Measurements from ENCODE around the gene NFIB. TPM values are rescaled to one million over a fixed set of nuclear protein-coding genes. Genes with fewer than 3 reads are reported as not detected.

The NFIB gene
- total and polyA plus RNA-seq, 2 donors (not counting 3 experiments of a cell fraction or from before 2014, with no cell fraction given) = 26.4 to 174 TPM

DNA sequence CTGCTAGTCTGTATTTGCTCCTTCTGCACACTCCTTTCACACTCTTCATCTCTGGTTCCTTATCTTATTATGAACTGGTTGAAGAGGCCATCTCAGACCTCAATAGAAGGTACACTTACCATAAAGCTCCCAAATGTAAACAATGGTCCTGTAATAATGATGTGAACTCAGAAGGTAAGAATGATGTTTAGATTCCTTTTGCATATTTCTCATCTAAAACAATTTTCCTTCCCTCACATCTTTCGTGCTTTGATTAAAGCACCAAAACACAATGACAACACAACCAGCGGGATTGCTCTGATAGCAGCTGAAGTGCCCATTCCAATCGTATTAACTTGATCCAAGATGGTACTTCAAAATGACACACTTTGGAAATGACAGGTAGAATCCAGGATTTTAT is 34.3 kb downstream of the NFIB start:
- TF ChIP-seq, protein P1, sequence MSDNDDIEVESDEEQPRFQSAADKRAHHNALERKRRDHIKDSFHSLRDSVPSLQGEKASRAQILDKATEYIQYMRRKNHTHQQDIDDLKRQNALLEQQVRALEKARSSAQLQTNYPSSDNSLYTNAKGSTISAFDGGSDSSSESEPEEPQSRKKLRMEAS (IDR thresholded peaks at IDR 0.05; ENCODE audit: insufficient read depth, insufficient read length) = no peak
- no peak for TF ChIP-seq EZH2 (IDR thresholded peaks at IDR 0.05; ENCODE audit: borderline replicate concordance, low read depth, low read length, severe bottlenecking)
- TF ChIP-seq FOS (IDR thresholded peaks at IDR 0.05; ENCODE audit: borderline replicate concordance, insufficient read depth, low read length) = no peak
- ChIA-PET CTCF (no interaction called here), POLR2A (no interaction called here)
- H3K4me3 ChIP-seq (replicated peaks in 1 of 3; ENCODE audit: insufficient read depth in 1 of 3, low read depth in 1 of 3, low read length in 3 of 3) = no peak overlapping the region
- no peak overlapping the region for H2AFZ ChIP-seq (ENCODE audit: low read depth, low read length)
- FAIRE-seq = no peak
- BruUV-seq (replicated peaks) = no TSS peak
- no peak for DNase-seq (ENCODE audit: low read depth, low spot score)
- dilution Hi-C loops (cut with MboI; ENCODE audit: extremely low pct_ligation_motif_present, low sequenced_read_pairs) (no loop called here), intact Hi-C loops (cut with micrococcal nuclease) (loop anchor here (2.0 kb wide), 1 partner anchor 19 kb away; no protein-coding TSS in a partner anchor)
- no peaks in the 10 kb centered on the region for H3K27me3 ChIP-seq (ENCODE audit: control insufficient read depth in 2 of 2, insufficient read depth in 2 of 2, low read length in 2 of 2)
- H3K9ac ChIP-seq (replicated peaks; ENCODE audit: extremely low read depth, insufficient read depth, low read length) = no peak overlapping the region
- H4K20me1 ChIP-seq (replicated peaks; ENCODE audit: control insufficient read depth, extremely low read depth, insufficient read depth, low read length) = peaks cover 5% of the 10 kb centered on the region
- no peak overlapping the region for H3K4me2 ChIP-seq (ENCODE audit: insufficient read depth, low read length)
- peaks cover 51% of the 10 kb centered on the region for H3K4me1 ChIP-seq (ENCODE audit: control insufficient read depth, extremely low read depth, insufficient read depth, low read length)
- peaks cover 0 to 5% of the 10 kb centered on the region in 2 experiments for H3K36me3 ChIP-seq (ENCODE audit: control insufficient read depth in 2 of 2, extremely low read depth in 1 of 2, insufficient read depth in 2 of 2, low read length in 2 of 2)
- no peak overlapping the region for H3K27ac ChIP-seq (ENCODE audit: insufficient read depth, low read depth, low read length)
- peaks cover 97% of the 10 kb centered on the region for H3K79me2 ChIP-seq (ENCODE audit: control insufficient read depth, insufficient read depth, low read length)
- no peaks in the 10 kb centered on the region for H3K9me3 ChIP-seq (replicated peaks; ENCODE audit: control insufficient read depth, insufficient read depth, low read length)
- H3K9me1 ChIP-seq (replicated peaks; ENCODE audit: control insufficient read depth, extremely low read depth, insufficient read depth, low read length) = no peaks in the 10 kb centered on the region

DNA sequence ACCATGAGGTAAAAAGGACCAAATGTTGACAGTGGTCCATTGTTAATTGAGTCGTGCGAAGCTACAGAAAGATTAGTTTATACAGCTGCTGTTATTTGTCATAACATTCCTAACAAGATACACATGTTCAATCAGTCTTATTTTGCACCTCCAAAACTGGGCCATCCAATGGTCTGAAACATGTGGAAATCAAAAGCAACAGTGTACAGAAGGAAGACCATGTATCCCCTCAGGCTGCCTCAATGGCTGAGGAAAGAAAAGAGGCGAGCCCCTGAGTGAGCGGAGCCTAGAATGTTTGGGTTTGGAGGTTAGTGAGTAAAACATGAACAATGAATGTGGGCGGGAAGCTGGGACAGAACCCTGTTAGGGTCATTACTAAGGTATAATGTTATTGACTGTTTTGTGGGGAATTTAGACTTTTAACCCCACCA is 35.6 kb downstream of the NFIB start:
- dilution Hi-C loops (cut with MboI; ENCODE audit: extremely low pct_ligation_motif_present, low sequenced_read_pairs) (no loop called here), intact Hi-C loops (cut with micrococcal nuclease) (no loop called here)
- peaks cover 65% of the 10 kb centered on the region for H3K4me1 ChIP-seq (ENCODE audit: control insufficient read depth, extremely low read depth, insufficient read depth, low read length)
- POLR2A ChIA-PET = no interaction called here
- CTCF ChIA-PET = interaction anchor here (1.1 to 1.4 kb wide), 2 partner anchors 21 to 102 kb away, joined by 3 read pairs; no protein-coding TSS in a partner anchor
- FAIRE-seq (no peak), DNase-seq (ENCODE audit: low read depth, low spot score) (peak; percentile 61)
- no peaks in the 10 kb centered on the region for H3K9me1 ChIP-seq (replicated peaks; ENCODE audit: control insufficient read depth, extremely low read depth, insufficient read depth, low read length)
- H3K36me3 ChIP-seq (ENCODE audit: control insufficient read depth in 2 of 2, extremely low read depth in 1 of 2, insufficient read depth in 2 of 2, low read length in 2 of 2) = peaks cover 0 to 5% of the 10 kb centered on the region in 2 experiments
- no peaks in the 10 kb centered on the region for H3K27me3 ChIP-seq (ENCODE audit: control insufficient read depth in 2 of 2, insufficient read depth in 2 of 2, low read length in 2 of 2)
- H3K9me3 ChIP-seq (replicated peaks; ENCODE audit: control insufficient read depth, insufficient read depth, low read length) = no peaks in the 10 kb centered on the region
- TF ChIP-seq, protein P2, sequence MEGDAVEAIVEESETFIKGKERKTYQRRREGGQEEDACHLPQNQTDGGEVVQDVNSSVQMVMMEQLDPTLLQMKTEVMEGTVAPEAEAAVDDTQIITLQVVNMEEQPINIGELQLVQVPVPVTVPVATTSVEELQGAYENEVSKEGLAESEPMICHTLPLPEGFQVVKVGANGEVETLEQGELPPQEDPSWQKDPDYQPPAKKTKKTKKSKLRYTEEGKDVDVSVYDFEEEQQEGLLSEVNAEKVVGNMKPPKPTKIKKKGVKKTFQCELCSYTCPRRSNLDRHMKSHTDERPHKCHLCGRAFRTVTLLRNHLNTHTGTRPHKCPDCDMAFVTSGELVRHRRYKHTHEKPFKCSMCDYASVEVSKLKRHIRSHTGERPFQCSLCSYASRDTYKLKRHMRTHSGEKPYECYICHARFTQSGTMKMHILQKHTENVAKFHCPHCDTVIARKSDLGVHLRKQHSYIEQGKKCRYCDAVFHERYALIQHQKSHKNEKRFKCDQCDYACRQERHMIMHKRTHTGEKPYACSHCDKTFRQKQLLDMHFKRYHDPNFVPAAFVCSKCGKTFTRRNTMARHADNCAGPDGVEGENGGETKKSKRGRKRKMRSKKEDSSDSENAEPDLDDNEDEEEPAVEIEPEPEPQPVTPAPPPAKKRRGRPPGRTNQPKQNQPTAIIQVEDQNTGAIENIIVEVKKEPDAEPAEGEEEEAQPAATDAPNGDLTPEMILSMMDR (IDR thresholded peaks at IDR 0.05; ENCODE audit: extremely low read depth in 1 of 2, insufficient read depth in 1 of 2, low read depth in 1 of 2, low read length in 2 of 2) = no peak
- TF ChIP-seq, protein P1 (IDR thresholded peaks at IDR 0.05; ENCODE audit: insufficient read depth, insufficient read length) = no peak
- TF ChIP-seq GATA2 (IDR thresholded peaks at IDR 0.05; ENCODE audit: insufficient read depth, insufficient read length, low read depth, low read length) = no peak
- no peak for TF ChIP-seq POLR2A (IDR thresholded peaks at IDR 0.05; ENCODE audit: low read depth, low read length)
- TF ChIP-seq MYC (IDR thresholded peaks at IDR 0.05; ENCODE audit: low read depth, low read length) = no peak
- no peak for TF ChIP-seq FOS (IDR thresholded peaks at IDR 0.05; ENCODE audit: borderline replicate concordance, insufficient read depth, low read length)
- TF ChIP-seq POLR2AphosphoS5 (IDR thresholded peaks at IDR 0.05; ENCODE audit: insufficient read depth, low read depth, low read length) = no peak
- no peak for TF ChIP-seq JUN (IDR thresholded peaks at IDR 0.05; ENCODE audit: borderline replicate concordance, insufficient read depth, insufficient read length, low read depth)
- H3K79me2 ChIP-seq (ENCODE audit: control insufficient read depth, insufficient read depth, low read length) = peaks cover 97% of the 10 kb centered on the region
- BruUV-seq (replicated peaks) = no TSS peak
- peak overlapping the region; percentile 3 for H3K9ac ChIP-seq (replicated peaks; ENCODE audit: extremely low read depth, insufficient read depth, low read length)
- peaks cover 4% of the 10 kb centered on the region for H4K20me1 ChIP-seq (replicated peaks; ENCODE audit: control insufficient read depth, extremely low read depth, insufficient read depth, low read length)
- H3K4me2 ChIP-seq (ENCODE audit: insufficient read depth, low read length) = peak overlapping the region; percentile 47
- no peak overlapping the region for H2AFZ ChIP-seq (ENCODE audit: low read depth, low read length)
- peak overlapping the region; percentile 39 for H3K27ac ChIP-seq (ENCODE audit: insufficient read depth, low read depth, low read length)
- no peak overlapping the region for H3K4me3 ChIP-seq (replicated peaks in 1 of 3; ENCODE audit: insufficient read depth in 1 of 3, low read depth in 1 of 3, low read length in 3 of 3)

All from endothelial cell of umbilical vein (primary cell).